K562 (cell line): ENCODE results near the gene TYSND1. TPM values are rescaled to one million over a fixed set of nuclear protein-coding genes. Genes with fewer than 3 reads are reported as not detected.
A peak's percentile ranks its signal among the peaks of the same experiment; 100 is the strongest.

Experiments
- CHD7 ChIP-seq: fragments of 200-600 bp; sonication (generic); IDR thresholded peaks from one replicate; pipeline ENCODE4 v1.6.1; 2012; ENCODE audit warnings: mild to moderate bottlenecking, low read depth, low read length, inconsistent platforms
- MNT ChIP-seq, 2 experiments: fragments of 450-650 bp; conservative IDR thresholded peaks; 2 replicates each; pipeline ENCODE4 v1.6.1; 2017; ENCODE audit warnings: mild to moderate bottlenecking in 2 of 2, moderate library complexity in 2 of 2
- NR2F6 ChIP-seq: fragments of 450-650 bp; formaldehyde crosslinking; IDR thresholded peaks from 2 replicates; pipeline ENCODE4 v1.4.0; 2020; ENCODE audit warnings: mild to moderate bottlenecking
- PBX2 ChIP-seq, 2 experiments: IDR thresholded peaks in 1 of 2; conservative IDR thresholded peaks in 1 of 2; 2 replicates each; pipeline ENCODE4 v1.6.1; 2016; ENCODE audit warnings: low read depth in 2 of 2, mild to moderate bottlenecking in 1 of 2, missing compliant biosample characterization in 1 of 2, missing genetic modification characterization in 1 of 2, moderate library complexity in 1 of 2
- ZNF395 ChIP-seq: fragments of 200-800 bp; sonication (Bioruptor generic); IDR thresholded peaks from 2 replicates; pipeline ENCODE4 v1.6.1; 2017; ENCODE audit warnings: missing genetic modification characterization, missing compliant biosample characterization
- ZNF696 ChIP-seq: fragments of 250-450 bp; sonication (Bioruptor Pico); conservative IDR thresholded peaks from 2 replicates; pipeline ENCODE4 v1.4.0; 2020; ENCODE audit warnings: mild to moderate bottlenecking, moderate library complexity
- ZNF76 ChIP-seq: fragments of 250-450 bp; sonication (Bioruptor Pico); IDR thresholded peaks from 2 replicates; pipeline ENCODE4 v1.4.0; 2020; ENCODE audit warnings: mild to moderate bottlenecking, moderate library complexity, borderline replicate concordance
- polyA plus RNA-seq, 8 experiments: library from polyadenylated mRNA; depleted of rRNA in 4 of 8; stranded (reverse) in 5 of 8; unstranded in 3 of 8; fragments of >200 nt; fragmentation: Nextera tagmentation in 2 of 8; fragmentation: Illumina TruSeq in 1 of 8; extraction: Ambion mirVana in 2 of 8; extraction: Trizol in 1 of 8; gene quantifications; 2 replicates each; pipeline versions ENCODE4 v1.2.1 to v1.2.3, GENCODE V29; 2011 to 2014; ENCODE audit warnings: inconsistent platforms in 1 of 8, missing spikeins in 1 of 8
- total RNA-seq, 7 experiments: library from RNA; depleted of rRNA in 6 of 7; stranded (reverse); fragments of >200 nt in 6 of 7; fragmentation: Illumina TruSeq in 2 of 7; extraction: Trizol in 2 of 7; gene quantifications; 2 replicates each; pipeline versions ENCODE4 v1.2.1 to v1.2.3, GENCODE V29; 2011 to 2021; ENCODE audit warnings: low replicate concordance in 1 of 7

Gene TYSND1
- total and polyA plus RNA-seq, 9 of the 15 experiments (the other 6 are each of a cell fraction or from before 2014, with no cell fraction given) = 0.60 to 2.0 (median 1.3) TPM

GRCh38 chr10:70132098-70133029 lies 14.1 kb downstream of the TYSND1 start, which contains the start of gene AIFM2 (continued):
- TF ChIP-seq MNT (conservative IDR thresholded peaks at IDR 0.05) (peak; percentile 11 to 64; a peak in 1 of 4 replicates), ZNF696 (CRISPR knock-in tag) (no peak), CHD7 (no peak), NR2F6 (CRISPR knock-in tag) (no peak), PBX2 (CRISPR knock-in tag; IDR thresholded peaks at IDR 0.05; ENCODE audit: low read depth) (no peak), PBX2 (tag; conservative IDR thresholded peaks at IDR 0.05; ENCODE audit: low read depth) (no peak), ZNF76 (CRISPR knock-in tag) (0 out of 2 replicates have a peak, but pooled peaks have one; percentile 13), ZNF395 (CRISPR knock-in tag) (no peak)
